ENCODE data around the gene PLXNA4. TPM values are rescaled to one million over a fixed set of nuclear protein-coding genes. Genes with fewer than 3 reads are reported as not detected.

Gene PLXNA4
- total RNA-seq = 227 TPM

GRCh38 chr7:132575982-132576720 lies at the start of gene PLXNA4:
Gene PLXNA4 (minus strand): TSS chr7:132576470. CDS start chr7:132508693, 67,777 bp downstream.

